H9 (cell line): ENCODE data around the gene SSTR5. TPM values are rescaled to one million over a fixed set of nuclear protein-coding genes. Genes with fewer than 3 reads are reported as not detected.

Experiments used
- DNase-seq: peaks from one replicate; pipeline ENCODE4 v3.0.0-alpha.2; 2017
- H2AFZ ChIP-seq: one replicate; pipeline ENCODE4 v1.6.1; 2013; ENCODE audit warnings: mild to moderate bottlenecking, low read length, control low read depth, moderate library complexity
- H2AK5ac ChIP-seq: 2 replicates; pipeline ENCODE4 v1.6.1; 2013; ENCODE audit warnings: low read length, control low read depth, mixed read lengths; ENCODE audit not compliant: insufficient read length
- H2BK120ac ChIP-seq: one replicate; pipeline ENCODE4 v1.6.1; 2013; ENCODE audit warnings: low read depth, mild to moderate bottlenecking, low read length, control low read depth, inconsistent platforms; ENCODE audit not compliant: poor library complexity, severe bottlenecking
- H2BK12ac ChIP-seq: 2 replicates; pipeline ENCODE4 v1.6.1; 2013; ENCODE audit warnings: low read length, control low read depth, mixed read lengths, low read depth; ENCODE audit not compliant: insufficient read length
- H2BK15ac ChIP-seq: 2 replicates; pipeline ENCODE4 v1.6.1; 2013; ENCODE audit warnings: low read depth, low read length, control low read depth
- H2BK20ac ChIP-seq: one replicate; pipeline ENCODE4 v1.6.1; 2013; ENCODE audit warnings: low read depth, mild to moderate bottlenecking, low read length, control low read depth, inconsistent platforms; ENCODE audit not compliant: poor library complexity, severe bottlenecking
- H2BK5ac ChIP-seq: 2 replicates; pipeline ENCODE4 v1.6.1; 2013; ENCODE audit warnings: low read length, control low read depth, mixed read lengths; ENCODE audit not compliant: insufficient read length
- H3K14ac ChIP-seq: 2 replicates; pipeline ENCODE4 v1.6.1; 2013; ENCODE audit warnings: low read length, control low read depth; ENCODE audit not compliant: insufficient read depth
- H3K18ac ChIP-seq: 2 replicates; pipeline ENCODE4 v1.6.1; 2013; ENCODE audit warnings: low read depth, mild to moderate bottlenecking, mixed read lengths, low read length, control low read depth; ENCODE audit not compliant: insufficient read length
- H3K23ac ChIP-seq: 2 replicates; pipeline ENCODE4 v1.6.1; 2013; ENCODE audit warnings: low read length, control low read depth, mixed read lengths, low read depth; ENCODE audit not compliant: insufficient read length
- H3K23me2 ChIP-seq: 2 replicates; pipeline ENCODE4 v1.6.1; 2013; ENCODE audit warnings: low read depth, mild to moderate bottlenecking, mixed read lengths, low read length, control low read depth; ENCODE audit not compliant: insufficient read length, poor library complexity, severe bottlenecking
- H3K27ac ChIP-seq: 2 replicates; pipeline ENCODE4 v1.5.1; 2013; ENCODE audit warnings: low read length, control low read depth, mixed read lengths, low read depth; ENCODE audit not compliant: insufficient read length
- H3K27me3 ChIP-seq: 2 replicates; pipeline ENCODE4 v1.6.1; 2013; ENCODE audit warnings: low read length, control low read depth, inconsistent platforms; ENCODE audit not compliant: insufficient read depth
- H3K4ac ChIP-seq: 2 replicates; pipeline ENCODE4 v1.6.1; 2013; ENCODE audit warnings: low read depth, mild to moderate bottlenecking, control low read depth, inconsistent platforms, low read length, moderate library complexity
- H3K4me1 ChIP-seq: 2 replicates; pipeline ENCODE4 v1.6.1; 2013; ENCODE audit warnings: low read length, control low read depth, inconsistent platforms; ENCODE audit not compliant: insufficient read depth
- H3K4me2 ChIP-seq: 2 replicates; pipeline ENCODE4 v1.6.1; 2013; ENCODE audit warnings: low read length, control low read depth, mixed read lengths; ENCODE audit not compliant: insufficient read length, insufficient read depth
- H3K56ac ChIP-seq: 2 replicates; pipeline ENCODE4 v1.6.1; 2013; ENCODE audit warnings: low read depth, mild to moderate bottlenecking, mixed read lengths, low read length, control low read depth; ENCODE audit not compliant: insufficient read length
- H3K79me1 ChIP-seq: 2 replicates; pipeline ENCODE4 v1.6.1; 2013; ENCODE audit warnings: low read depth, mild to moderate bottlenecking, moderate library complexity, low read length, control low read depth, inconsistent platforms; ENCODE audit not compliant: insufficient read depth, poor library complexity, severe bottlenecking
- H3K79me2 ChIP-seq: 2 replicates; pipeline ENCODE4 v1.6.1; 2013; ENCODE audit warnings: low read length, control low read depth, inconsistent platforms; ENCODE audit not compliant: insufficient read depth
- H3K9ac ChIP-seq: 2 replicates; pipeline ENCODE4 v1.6.1; 2013; ENCODE audit warnings: low read length, control low read depth, mixed read lengths; ENCODE audit not compliant: insufficient read length; ENCODE audit errors: extremely low read depth
- H3K9me3 ChIP-seq: one replicate; pipeline ENCODE4 v1.6.1; 2013; ENCODE audit warnings: low read depth, low read length, inconsistent platforms; ENCODE audit not compliant: control insufficient read depth
- H3T11ph ChIP-seq: one replicate; pipeline ENCODE4 v1.6.1; 2013; ENCODE audit warnings: mild to moderate bottlenecking, low read length, control low read depth, inconsistent platforms
- H4K20me1 ChIP-seq: one replicate; pipeline ENCODE4 v1.6.1; 2013; ENCODE audit not compliant: control insufficient read depth, insufficient read length, insufficient read depth
- H4K5ac ChIP-seq: 2 replicates; pipeline ENCODE4 v1.6.1; 2013; ENCODE audit warnings: low read depth, mild to moderate bottlenecking, mixed read lengths, low read length, control low read depth; ENCODE audit not compliant: insufficient read length
- H4K8ac ChIP-seq: replicated peaks from 2 replicates; pipeline ENCODE4 v1.6.1; 2013; ENCODE audit warnings: low read length, control low read depth, mixed read lengths, low read depth; ENCODE audit not compliant: insufficient read length
- H4K91ac ChIP-seq: 2 replicates; pipeline ENCODE4 v1.6.1; 2013; ENCODE audit warnings: low read depth, mild to moderate bottlenecking, moderate library complexity, mixed read lengths, low read length, control low read depth; ENCODE audit not compliant: insufficient read length
- H3K27ac Mint-ChIP-seq, 3 experiments: 2 replicates in 2 of 3; 3 replicates in 1 of 3; pipeline ENCODE4 v1.8.0; 2020 to 2021; ENCODE audit warnings: mixed read lengths in 3 of 3, mild to moderate bottlenecking in 1 of 3, moderate library complexity in 1 of 3
- H3K27me3 Mint-ChIP-seq: 2 replicates; pipeline ENCODE4 v1.8.0; 2021; ENCODE audit warnings: low read depth, mild to moderate bottlenecking, moderate library complexity, mixed read lengths
- H3K36me3 Mint-ChIP-seq, 3 experiments: 2 replicates in 2 of 3; 3 replicates in 1 of 3; pipeline ENCODE4 v1.8.0; 2020 to 2021; ENCODE audit warnings: low read depth in 3 of 3, mixed read lengths in 3 of 3; ENCODE audit not compliant: insufficient read depth in 1 of 3
- H3K4me1 Mint-ChIP-seq, 2 experiments: 2 replicates each; pipeline ENCODE4 v1.8.0; 2020; ENCODE audit warnings: mixed read lengths in 2 of 2
- H3K4me3 Mint-ChIP-seq, 2 experiments: 2 replicates in 1 of 2; 3 replicates in 1 of 2; pipeline ENCODE4 v1.8.0; 2020 to 2021; ENCODE audit warnings: mild to moderate bottlenecking in 2 of 2, mixed read lengths in 2 of 2, moderate library complexity in 1 of 2
- H3K9me3 Mint-ChIP-seq, 2 experiments: 2 replicates in 1 of 2; 3 replicates in 1 of 2; pipeline ENCODE4 v1.8.0; 2020; ENCODE audit warnings: mild to moderate bottlenecking in 2 of 2, mixed read lengths in 2 of 2, moderate library complexity in 1 of 2
- CTCF ChIP-seq: fragments of 200-600 bp; sonication (generic); conservative IDR thresholded peaks from 3 replicates; pipeline ENCODE4 v1.8.0; 2021; ENCODE audit warnings: antibody characterized with exemption, mild to moderate bottlenecking
- WGBS: extraction: QIAGEN DNeasy Blood & Tissue Kit; methylation state at CpG from one replicate; pipeline ENCODE4 v1.1.7; 2013; ENCODE audit warnings: missing lambda C conversion rate, low lambda C conversion rate, mixed read lengths; ENCODE audit not compliant: insufficient read length; ENCODE audit errors: extremely low coverage; 5-methylcytosine and 5-hydroxymethylcytosine counted together
- total RNA-seq: library from RNA; stranded (reverse); gene quantifications from 2 replicates; pipeline ENCODE4 v1.2.1, GENCODE V29; 2021

Gene SSTR5
- total RNA-seq, 1 experiment from 2014 or later: 0.22 TPM

- WGBS: no CpG with 5 or more reads among the region's 21 CpGs
- no peak overlapping the region for H2BK5ac ChIP-seq
- H4K5ac ChIP-seq: no peak overlapping the region
- no peaks in the 10 kb centered on the region for H3K4me1 ChIP-seq
- no peak overlapping the region for H2AFZ ChIP-seq
- peaks cover 5% of the 10 kb centered on the region for H3K9me3 ChIP-seq
- no peak overlapping the region for H4K91ac ChIP-seq
- H3K14ac ChIP-seq: no peak overlapping the region
- H4K20me1 ChIP-seq: no peaks in the 10 kb centered on the region
- Mint-ChIP-seq H3K4me3 (no peak overlapping the region), H3K4me1 (peaks cover 4% of the 10 kb centered on the region in 2 experiments; a peak in 2 of 4 replicates), H3K27ac (no peak overlapping the region; a peak in 2 of 7 replicates), H3K27me3 (peaks cover 18% of the 10 kb centered on the region), H3K36me3 (peaks cover 0 to 8% (median 3%) of the 10 kb centered on the region in 3 experiments; a peak in 2 of 7 replicates), H3K9me3 (peaks cover 12 to 20% of the 10 kb centered on the region in 2 experiments)
- H3K79me1 ChIP-seq: no peaks in the 10 kb centered on the region
- no peak for DNase-seq
- no peak overlapping the region for H3K27ac ChIP-seq
- H3K56ac ChIP-seq: no peak overlapping the region
- TF ChIP-seq CTCF: no peak
- no peak overlapping the region for H3K18ac ChIP-seq
- H3K9ac ChIP-seq: no peak overlapping the region
- H2BK12ac ChIP-seq: no peak overlapping the region
- no peaks in the 10 kb centered on the region for H3K79me2 ChIP-seq
- no peak overlapping the region for H2BK15ac ChIP-seq
- H4K8ac ChIP-seq: no peak overlapping the region
- H2AK5ac ChIP-seq: no peak overlapping the region
- no peak overlapping the region for H3K4me2 ChIP-seq
- no peak overlapping the region for H2BK120ac ChIP-seq
- no peak overlapping the region for H3K23ac ChIP-seq
- H3K27me3 ChIP-seq: no peaks in the 10 kb centered on the region
- no peak overlapping the region for H3K4ac ChIP-seq
- no peak overlapping the region for H3T11ph ChIP-seq
- H2BK20ac ChIP-seq: no peak overlapping the region
- no peaks in the 10 kb centered on the region for H3K23me2 ChIP-seq
Observed at GRCh38 chr16:1082266-1082951, 9.9 kb downstream of the SSTR5 start.
